GM23338 (cell line): Measurements from ENCODE around the gene ZNF740.

Source experiments
- CREB1 ChIP-seq: fragments of 250-450 bp; sonication (Bioruptor Pico); IDR thresholded peaks from 2 replicates; pipeline ENCODE4 v1.5.0; 2020; ENCODE audit warnings: low read depth, mild to moderate bottlenecking, moderate library complexity
- ETS1 ChIP-seq: IDR thresholded peaks from 2 replicates; pipeline ENCODE4 v1.6.1; 2016; ENCODE audit warnings: antibody characterized with exemption
- EZH2 ChIP-seq: fragments of 200-600 bp; sonication (generic); IDR thresholded peaks from one replicate; pipeline ENCODE4 v1.8.0; 2017; ENCODE audit warnings: antibody characterized with exemption, mild to moderate bottlenecking, low read depth; ENCODE audit not compliant: unreplicated experiment
- EZH2phosphoT487 ChIP-seq: fragments of 200-600 bp; sonication (generic); IDR thresholded peaks from one replicate; pipeline ENCODE4 v1.8.1; 2018; ENCODE audit warnings: antibody characterized with exemption; ENCODE audit not compliant: unreplicated experiment
- JUNB ChIP-seq: IDR thresholded peaks from one replicate; pipeline ENCODE4 v1.6.1; 2016; ENCODE audit warnings: antibody characterized with exemption; ENCODE audit not compliant: unreplicated experiment
- NANOG ChIP-seq: IDR thresholded peaks from 2 replicates; pipeline ENCODE4 v1.6.1; 2016; ENCODE audit warnings: antibody characterized with exemption, borderline replicate concordance
- POLR2AphosphoS5 ChIP-seq: IDR thresholded peaks from 2 replicates; pipeline ENCODE4 v1.6.1; 2016; ENCODE audit warnings: antibody characterized with exemption, low read depth
- REST ChIP-seq: IDR thresholded peaks from one replicate; pipeline ENCODE4 v1.6.1; 2018; ENCODE audit warnings: antibody characterized with exemption; ENCODE audit not compliant: unreplicated experiment
- STAT1 ChIP-seq: IDR thresholded peaks from one replicate; pipeline ENCODE4 v1.6.1; 2016; ENCODE audit warnings: antibody characterized with exemption; ENCODE audit not compliant: unreplicated experiment
- ZNF114 ChIP-seq: fragments of 250-450 bp; sonication (Bioruptor Pico); IDR thresholded peaks from 2 replicates; pipeline ENCODE4 v1.5.0; 2020; ENCODE audit warnings: mild to moderate bottlenecking, moderate library complexity
- ZNF331 ChIP-seq: fragments of 250-450 bp; sonication (Bioruptor Pico); IDR thresholded peaks from 2 replicates; pipeline ENCODE4 v1.5.0; 2020; ENCODE audit warnings: low read depth, mild to moderate bottlenecking, moderate library complexity
- TF ChIP-seq, protein P1 (sequence below), 2 experiments: fragments of 200-600 bp in 1 of 2; sonication (generic) in 1 of 2; conservative IDR thresholded peaks; 2 replicates each; pipeline versions ENCODE4 v1.5.1 to v1.6.1; 2016 to 2017; ENCODE audit warnings: antibody characterized with exemption in 2 of 2, low read depth in 2 of 2, mild to moderate bottlenecking in 2 of 2, moderate library complexity in 1 of 2

DNA sequence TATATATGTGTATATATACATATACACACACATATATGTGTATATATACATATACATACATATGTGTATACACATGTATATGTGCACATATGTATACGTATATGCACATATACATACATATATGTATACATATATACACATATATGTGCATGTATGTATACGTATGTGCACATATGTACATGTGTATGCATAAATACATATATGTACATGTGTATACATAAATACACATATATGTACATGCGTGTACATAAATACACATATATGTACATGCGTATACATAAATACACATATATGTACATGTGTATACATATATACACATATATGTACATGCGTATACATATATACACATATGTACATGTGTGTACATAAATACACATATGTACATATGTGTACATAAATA, 33.3 kb upstream of the ZNF740 start:
- TF ChIP-seq, protein P1, sequence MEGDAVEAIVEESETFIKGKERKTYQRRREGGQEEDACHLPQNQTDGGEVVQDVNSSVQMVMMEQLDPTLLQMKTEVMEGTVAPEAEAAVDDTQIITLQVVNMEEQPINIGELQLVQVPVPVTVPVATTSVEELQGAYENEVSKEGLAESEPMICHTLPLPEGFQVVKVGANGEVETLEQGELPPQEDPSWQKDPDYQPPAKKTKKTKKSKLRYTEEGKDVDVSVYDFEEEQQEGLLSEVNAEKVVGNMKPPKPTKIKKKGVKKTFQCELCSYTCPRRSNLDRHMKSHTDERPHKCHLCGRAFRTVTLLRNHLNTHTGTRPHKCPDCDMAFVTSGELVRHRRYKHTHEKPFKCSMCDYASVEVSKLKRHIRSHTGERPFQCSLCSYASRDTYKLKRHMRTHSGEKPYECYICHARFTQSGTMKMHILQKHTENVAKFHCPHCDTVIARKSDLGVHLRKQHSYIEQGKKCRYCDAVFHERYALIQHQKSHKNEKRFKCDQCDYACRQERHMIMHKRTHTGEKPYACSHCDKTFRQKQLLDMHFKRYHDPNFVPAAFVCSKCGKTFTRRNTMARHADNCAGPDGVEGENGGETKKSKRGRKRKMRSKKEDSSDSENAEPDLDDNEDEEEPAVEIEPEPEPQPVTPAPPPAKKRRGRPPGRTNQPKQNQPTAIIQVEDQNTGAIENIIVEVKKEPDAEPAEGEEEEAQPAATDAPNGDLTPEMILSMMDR (conservative IDR thresholded peaks at IDR 0.05; ENCODE audit: low read depth in 2 of 2): no peak
- TF ChIP-seq ETS1 (no peak), POLR2AphosphoS5 (no peak), EZH2phosphoT487 (no peak), REST (no peak), EZH2 (no peak), ZNF331 (CRISPR knock-in tag) (no peak), CREB1 (no peak), JUNB (no peak), NANOG (no peak), STAT1 (no peak), ZNF114 (no peak)
